ENCODE data around the gene SORCS2.
"Not testable (repeated sequence)": the region's sequence is repeated elsewhere in the genome, so short reads cannot be mapped to it uniquely, and the experiment has no call there.

Gene SORCS2

DNA sequence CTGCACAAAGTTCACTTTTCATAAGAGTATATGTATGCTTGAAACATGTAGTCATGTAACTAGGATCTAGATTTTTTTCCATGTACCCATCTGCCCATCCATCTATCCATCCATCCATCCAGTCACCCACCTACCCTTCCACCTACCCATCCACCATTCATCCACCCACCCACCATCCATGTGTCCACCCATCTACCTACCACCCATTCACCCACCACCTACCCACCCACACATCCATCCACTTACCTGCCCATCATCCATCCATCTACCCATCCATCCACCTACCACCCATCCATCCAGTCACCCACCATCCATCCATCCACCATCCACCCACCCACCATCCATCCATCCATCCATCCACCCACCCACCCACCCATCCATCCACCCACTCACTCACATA, 364.2 kb downstream of the SORCS2 start:
- DNase-seq (ENCODE audit: low read depth) = no peak

DNA sequence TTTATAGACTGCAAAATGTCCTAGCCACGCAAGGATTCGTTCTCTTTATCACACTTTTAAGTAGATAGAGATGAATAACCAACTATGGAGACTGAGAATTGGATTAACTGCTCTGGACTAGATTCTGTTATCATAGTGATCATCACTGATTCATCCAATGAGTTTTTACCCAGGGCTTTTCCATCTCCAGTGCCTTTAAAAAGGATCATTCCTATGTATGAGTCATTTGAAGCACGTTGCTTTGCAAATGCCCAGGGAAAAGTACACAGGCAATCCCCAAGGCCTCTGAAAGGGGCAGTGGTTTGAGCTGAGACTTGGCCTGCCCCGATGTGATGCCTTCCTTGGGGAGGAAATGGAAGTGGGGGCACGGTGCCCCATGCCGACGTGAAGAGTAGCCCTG, 365.1 kb downstream of the SORCS2 start:
- no peak for DNase-seq (ENCODE audit: low read depth)

- no peak for DNase-seq (ENCODE audit: low read depth)
Measured at GRCh38 chr4:7558436-7558835, 366.1 kb downstream of the SORCS2 start.

DNA sequence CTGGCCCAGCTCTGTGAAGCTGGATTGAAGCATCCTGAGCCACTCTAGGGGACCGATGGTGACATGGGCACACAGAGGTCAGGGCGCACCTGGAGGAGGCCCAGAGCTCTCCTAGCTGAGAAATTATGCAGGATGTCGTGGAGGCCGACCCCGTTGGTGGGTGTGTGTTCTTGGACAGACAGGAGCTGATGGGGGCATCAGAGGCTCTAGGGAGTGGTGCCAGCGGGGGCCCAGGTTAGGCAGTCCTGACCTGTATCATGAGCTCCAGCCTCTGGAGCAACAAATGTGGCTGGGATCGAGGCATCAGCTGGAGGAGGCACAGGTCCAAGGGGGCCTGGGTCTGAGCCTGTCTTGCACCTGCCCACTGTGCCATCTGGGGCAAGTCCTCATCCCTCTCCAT, 367.0 kb downstream of the SORCS2 start:
- DNase-seq (ENCODE audit: low read depth) = no peak

GRCh38 chr4:7559741-7560395, 367.5 kb downstream of the SORCS2 start:
- DNase-seq (ENCODE audit: low read depth) = no peak

GRCh38 chr4:7561557-7561956, 369.2 kb downstream of the SORCS2 start:
- no peak for DNase-seq (ENCODE audit: low read depth)

GRCh38 chr4:7564242-7564641, 371.9 kb downstream of the SORCS2 start:
- no peak for DNase-seq (ENCODE audit: low read depth)

DNA sequence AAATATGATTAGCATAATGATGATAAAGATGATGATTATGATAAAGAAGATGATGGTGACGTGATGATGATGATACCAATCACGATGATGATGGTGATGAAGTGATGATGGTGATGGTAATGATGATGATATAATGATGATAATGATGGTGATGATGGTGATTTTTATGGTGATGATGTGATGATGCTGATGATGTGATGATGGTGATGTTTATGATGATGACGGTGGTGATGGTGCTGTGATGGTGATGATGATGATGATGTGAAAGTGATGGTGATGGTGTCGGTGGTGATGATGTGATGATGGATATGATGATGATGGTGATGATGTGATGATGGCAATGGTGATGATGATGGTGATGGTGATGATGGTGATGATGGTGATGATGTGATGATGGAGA, 373.1 kb downstream of the SORCS2 start:
- DNase-seq (ENCODE audit: low read depth) = no peak

GRCh38 chr4:7569810-7570783, 377.8 kb downstream of the SORCS2 start:
- no peak for DNase-seq (ENCODE audit: low read depth)

DNA sequence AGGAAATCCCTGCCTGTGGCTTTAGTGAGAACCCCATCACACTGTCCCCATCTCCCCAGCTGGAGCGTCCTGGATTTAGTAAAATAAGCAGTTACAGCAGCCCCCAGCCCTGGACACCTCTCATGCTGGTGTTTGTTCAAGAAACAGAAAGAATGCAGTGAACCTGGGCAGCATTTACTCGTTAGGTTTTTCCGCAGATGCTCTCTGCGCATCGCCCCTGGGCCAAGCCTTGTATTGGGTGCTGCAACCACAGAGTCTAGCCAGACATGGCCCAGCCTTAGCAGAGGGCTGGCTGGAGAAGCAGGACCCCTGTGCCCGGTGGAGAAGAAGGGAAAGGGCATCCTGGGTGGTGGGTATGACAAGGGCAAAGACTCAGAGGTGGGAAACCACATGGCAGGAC, 378.7 kb downstream of the SORCS2 start:
- DNase-seq (ENCODE audit: low read depth) = no peak

- DNase-seq (ENCODE audit: low read depth) = no peak
Measured at GRCh38 chr4:7571701-7572100, 379.4 kb downstream of the SORCS2 start.

- no peak for DNase-seq (ENCODE audit: low read depth)
Measured at GRCh38 chr4:7572894-7573293, 380.6 kb downstream of the SORCS2 start.

GRCh38 chr4:7573576-7574091, 381.3 kb downstream of the SORCS2 start:
- no peak for DNase-seq (ENCODE audit: low read depth)

DNA sequence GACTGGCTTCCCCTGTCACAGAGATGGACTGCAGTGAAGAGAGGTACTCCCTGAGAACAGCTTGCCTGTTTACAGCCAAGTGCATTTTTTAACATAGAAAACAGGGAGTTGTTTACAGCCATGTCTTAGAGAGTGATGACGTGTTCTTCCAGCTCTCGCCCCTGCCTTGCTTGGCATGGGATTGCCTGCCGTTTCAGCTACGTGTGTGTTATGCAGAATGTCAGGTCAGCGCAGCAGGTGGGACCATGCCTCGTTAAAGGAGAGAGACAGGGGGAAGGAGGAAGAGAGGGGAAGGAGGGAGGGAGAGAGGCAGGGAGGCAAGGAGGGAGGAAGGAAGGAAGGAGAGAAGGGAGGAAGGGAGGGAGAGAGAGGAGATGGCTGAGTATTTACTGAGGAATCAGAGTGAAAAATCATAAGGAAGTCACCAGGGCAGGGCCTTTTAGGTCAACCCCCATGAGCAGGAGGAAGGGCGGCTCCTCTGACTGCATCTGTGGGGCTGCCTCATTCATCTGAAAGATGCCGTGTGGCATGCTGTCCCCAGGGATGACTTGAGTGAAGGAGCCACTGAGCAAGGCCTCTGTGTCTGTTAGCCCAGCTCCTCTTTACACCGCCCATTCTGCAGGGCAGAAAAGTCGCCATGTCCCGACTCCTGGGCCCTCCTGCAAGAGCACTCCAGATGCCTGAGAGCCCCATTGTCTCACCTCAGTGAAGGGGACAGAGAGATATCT, 382.1 kb downstream of the SORCS2 start:
- no peak for DNase-seq (ENCODE audit: low read depth)

- DNase-seq (ENCODE audit: low read depth) = no peak
Measured at GRCh38 chr4:7575426-7575825, 383.1 kb downstream of the SORCS2 start.

- DNase-seq (ENCODE audit: low read depth) = not testable (repeated sequence)
Measured at GRCh38 chr4:7577361-7578039, 385.2 kb downstream of the SORCS2 start.

DNA sequence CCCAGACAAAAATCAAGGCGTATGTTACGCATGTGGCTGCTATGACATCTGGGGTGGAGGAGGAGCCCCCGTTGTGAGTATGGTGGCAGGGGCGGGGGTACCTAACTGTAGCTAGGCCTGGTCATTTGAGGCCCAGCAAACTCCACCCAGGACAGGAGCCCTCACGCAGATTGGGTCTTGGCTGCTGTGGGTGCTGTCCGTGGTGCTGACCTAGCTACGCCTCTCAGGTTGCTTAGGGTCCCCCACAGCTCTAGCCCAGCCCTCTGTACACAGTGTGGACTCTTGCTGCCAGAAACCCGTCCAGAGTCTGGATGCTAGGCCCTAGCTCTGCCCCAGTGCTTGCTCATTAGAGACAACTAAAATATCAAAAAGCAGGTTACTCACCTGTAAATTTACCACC, 389.1 kb downstream of the SORCS2 start:
- no peak for DNase-seq (ENCODE audit: low read depth)

DNA sequence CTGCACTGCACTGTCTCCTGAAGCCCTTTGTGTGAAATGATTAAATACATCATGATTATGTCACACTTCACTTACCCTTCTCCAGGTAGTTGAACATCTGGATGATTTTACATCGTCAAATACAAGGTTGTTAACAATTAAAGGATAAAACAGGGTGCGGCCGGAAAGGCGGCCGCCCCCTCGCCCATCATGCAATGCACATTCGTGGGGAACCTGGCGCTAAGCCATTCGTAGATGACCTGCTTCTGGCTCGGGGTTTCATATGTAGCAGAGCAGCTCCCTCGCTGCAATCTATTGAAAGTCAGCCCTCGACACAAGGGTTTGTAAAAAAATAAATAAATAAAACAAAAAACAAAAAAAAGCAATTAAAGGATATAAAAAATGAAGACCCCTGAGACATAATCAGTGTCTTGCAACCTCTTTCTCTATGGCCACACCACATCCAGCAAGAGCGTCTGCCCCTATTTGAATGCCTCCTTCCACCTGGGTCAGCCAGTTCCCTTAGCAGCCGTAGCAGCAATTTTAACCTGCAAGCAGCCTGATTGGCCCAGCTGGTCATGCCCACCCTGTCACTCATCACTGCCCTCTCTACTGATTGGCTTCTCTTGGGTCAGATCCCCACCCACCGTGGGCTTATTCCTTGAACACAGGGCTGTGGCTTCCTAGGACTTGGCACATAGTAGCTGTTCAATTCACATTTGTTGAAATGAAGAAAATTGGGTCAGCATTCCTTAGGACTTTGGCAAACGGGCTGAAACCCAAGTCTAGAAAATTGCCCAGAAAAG, 390.2 kb downstream of the SORCS2 start:
- no peak for DNase-seq (ENCODE audit: low read depth)

DNA sequence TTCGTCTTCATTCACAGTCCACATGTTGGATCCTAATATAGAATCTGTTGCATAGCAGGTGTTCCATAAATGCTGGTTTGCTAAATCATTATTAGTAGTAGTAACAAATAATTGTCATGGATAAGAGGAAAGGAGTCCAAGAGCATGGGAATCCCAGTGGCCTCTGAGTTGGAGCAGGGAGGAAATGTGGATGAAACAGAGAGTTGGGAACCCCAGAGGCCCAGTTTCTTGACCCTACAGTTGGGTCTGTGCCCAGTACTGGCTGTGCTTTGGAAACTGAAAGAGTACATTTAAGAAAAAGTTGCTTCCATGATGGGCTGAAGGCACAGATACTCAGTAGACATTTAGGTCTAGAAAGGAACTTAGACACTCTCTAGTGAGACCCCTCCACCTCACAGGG, 391.8 kb downstream of the SORCS2 start:
- no peak for DNase-seq (ENCODE audit: low read depth)

DNA sequence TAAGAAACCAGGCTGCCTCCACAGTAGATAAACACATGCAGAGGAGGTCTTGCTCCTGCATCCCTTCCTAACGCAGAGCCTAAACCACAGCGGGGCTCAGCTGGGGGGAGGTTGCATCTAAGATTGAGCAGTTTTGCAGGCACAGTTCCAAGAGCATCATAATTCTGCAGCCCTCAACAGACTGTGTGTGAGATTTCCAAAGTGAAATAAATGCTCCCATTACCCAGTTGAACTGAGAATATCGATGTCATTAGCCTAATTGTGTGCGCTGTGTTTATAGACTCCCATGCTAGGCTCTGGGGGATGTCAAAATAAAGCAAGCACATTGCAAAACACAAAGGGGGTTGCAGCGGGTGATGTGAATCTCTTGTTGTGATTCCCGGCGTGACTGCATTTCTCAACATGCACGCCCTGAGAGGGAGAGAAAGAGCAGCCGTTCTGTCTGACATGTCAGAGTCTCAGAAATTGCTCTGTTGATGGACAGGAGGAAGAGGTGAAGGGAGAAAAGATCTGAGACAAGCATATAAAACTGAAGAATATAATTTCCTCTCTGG, 392.3 kb downstream of the SORCS2 start:
- no peak for DNase-seq (ENCODE audit: low read depth)

DNA sequence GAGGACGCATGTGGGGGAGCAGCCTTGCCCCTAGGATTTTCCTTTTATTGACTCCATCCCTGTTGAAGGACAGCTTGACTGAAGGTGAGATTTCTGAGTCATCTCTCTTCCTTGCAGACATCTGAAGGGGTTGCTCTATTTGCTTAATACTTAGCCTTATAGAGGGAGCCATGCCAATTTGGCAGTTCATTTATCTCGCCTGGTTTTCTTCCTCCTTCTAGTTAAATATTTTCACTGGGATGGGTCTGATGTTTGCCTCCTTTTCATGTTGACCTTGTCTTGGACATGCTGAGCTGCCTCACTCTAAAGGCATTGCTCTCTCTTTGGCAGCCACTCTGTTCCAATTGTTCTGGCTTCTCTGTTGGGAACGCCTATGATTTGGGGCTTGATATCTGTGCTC, 393.4 kb downstream of the SORCS2 start:
- no peak for DNase-seq (ENCODE audit: low read depth)
